A549 (cell line): ENCODE measurements around the gene PRR11. TPM values are rescaled to one million over a fixed set of nuclear protein-coding genes. Genes with fewer than 3 reads are reported as not detected.

Experiments used
- ATAC-seq, 2 experiments: fragments of 200-7000 bp in 1 of 2; fragments of >200 bp in 1 of 2; cut with Nextera tagmentation in 1 of 2; cut with Tn5 transposase in 1 of 2; 3 replicates each; pipeline versions ENCODE4 v1.8.0 to v1.9.1; 2018 to 2020; ENCODE audit warnings: mild to moderate bottlenecking in 1 of 2, moderate library complexity in 1 of 2
- CTCF ChIA-PET: fragments of 300-600 bp; sonication (Branson Sonifier 250); formaldehyde crosslinking; extraction: SDS; loops from one replicate; lab custom pipeline; 2021; ENCODE audit warnings: antibody characterized with exemption, inconsistent platforms; lab: Yijun Ruan, JAX
- POLR2A ChIA-PET: fragments of 350-600 bp; formaldehyde crosslinking; extraction: SDS; loops from one replicate; lab custom pipeline; 2021; ENCODE audit warnings: antibody characterized with exemption, inconsistent platforms; lab: Yijun Ruan, JAX
- DNase-seq, 2 experiments: peaks; one replicate each; pipeline versions ENCODE4 v3.0.0 to v3.0.0-alpha.2; 2011 to 2016; ENCODE audit warnings: low read depth in 1 of 2, low spot score in 1 of 2
- FAIRE-seq: peaks from 2 replicates; lab custom pipeline; 2011; peaks lifted over from hg19 to GRCh38; lab: Jason Lieb, UNC
- H3K27ac ChIP-seq, 2 experiments: fragments of >200 bp; sonication (Bioruptor Twin); formaldehyde crosslinking; 3 replicates each; pipeline ENCODE4 v1.5.1; 2016 to 2017
- H3K4me1 ChIP-seq: fragments of >200 bp; sonication (Bioruptor Twin); formaldehyde crosslinking; 3 replicates; pipeline ENCODE4 v1.6.1; 2016
- H3K4me2 ChIP-seq: fragments of >200 bp; sonication (Bioruptor Twin); formaldehyde crosslinking; 3 replicates; pipeline ENCODE4 v1.6.1; 2016
- H3K4me3 ChIP-seq: fragments of >200 bp; sonication (Bioruptor Twin); formaldehyde crosslinking; 3 replicates; pipeline ENCODE4 v1.5.1; 2016
- H3K9me3 ChIP-seq: fragments of >200 bp; sonication (Bioruptor Twin); formaldehyde crosslinking; 3 replicates; pipeline ENCODE4 v1.6.1; 2016
- CBX8 ChIP-seq: fragments of 200-600 bp; sonication (generic); IDR thresholded peaks from 2 replicates; pipeline ENCODE4 v1.6.1; 2016
- CHD2 ChIP-seq: fragments of 150-350 bp; IDR thresholded peaks from 2 replicates; pipeline ENCODE4 v1.6.1; 2014; ENCODE audit warnings: low read length; ENCODE audit not compliant: partially characterized antibody
- CHD4 ChIP-seq: fragments of 200-600 bp; sonication (generic); IDR thresholded peaks from 2 replicates; pipeline ENCODE4 v1.6.1; 2016; ENCODE audit warnings: antibody characterized with exemption, mild to moderate bottlenecking, borderline replicate concordance
- EP300 ChIP-seq, 2 experiments: fragments of >200 bp; sonication (Bioruptor Twin); formaldehyde crosslinking; IDR thresholded peaks; 2 replicates in 1 of 2; 3 replicates in 1 of 2; pipeline ENCODE4 v1.6.1; 2016 to 2017
- HDAC2 ChIP-seq: fragments of 200-600 bp; sonication (generic); IDR thresholded peaks from 2 replicates; pipeline ENCODE4 v1.6.1; 2016
- HOXA7 ChIP-seq: fragments of 250-450 bp; sonication (Bioruptor Pico); IDR thresholded peaks from 2 replicates; pipeline ENCODE4 v1.5.0; 2020; ENCODE audit warnings: mild to moderate bottlenecking, moderate library complexity
- HOXB13 ChIP-seq: fragments of 250-450 bp; sonication (Bioruptor Pico); IDR thresholded peaks from 2 replicates; pipeline ENCODE4 v1.5.0; 2020; ENCODE audit warnings: low read depth, mild to moderate bottlenecking, moderate library complexity
- JUNB ChIP-seq: fragments of >200 bp; sonication (Bioruptor Twin); formaldehyde crosslinking; IDR thresholded peaks from 2 replicates; pipeline ENCODE4 v1.6.1; 2016
- MAFK ChIP-seq: fragments of 450-650 bp; IDR thresholded peaks from 2 replicates; pipeline ENCODE4 v1.6.1; 2014; ENCODE audit not compliant: partially characterized antibody
- NR3C1 ChIP-seq: fragments of >200 bp; sonication (Bioruptor Twin); formaldehyde crosslinking; IDR thresholded peaks from 3 replicates; pipeline ENCODE4 v1.6.1; 2017
- RAD21 ChIP-seq, 2 experiments: fragments of >200 bp in 1 of 2; sonication (Bioruptor Twin) in 1 of 2; formaldehyde crosslinking in 1 of 2; IDR thresholded peaks in 1 of 2; conservative IDR thresholded peaks in 1 of 2; 2 replicates in 1 of 2; 3 replicates in 1 of 2; pipeline ENCODE4 v1.6.1; 2012 to 2018; ENCODE audit warnings: inconsistent platforms in 1 of 2
- RCOR1 ChIP-seq: fragments of 150-350 bp; IDR thresholded peaks from 2 replicates; pipeline ENCODE4 v1.6.1; 2014; ENCODE audit warnings: antibody characterized with exemption, low read length, low read depth
- SMC3 ChIP-seq: fragments of >200 bp; sonication (Bioruptor Twin); formaldehyde crosslinking; IDR thresholded peaks from 3 replicates; pipeline ENCODE4 v1.6.1; 2018; ENCODE audit warnings: inconsistent platforms
- ZC3H11A ChIP-seq: fragments of 450-650 bp; IDR thresholded peaks from 2 replicates; pipeline ENCODE4 v1.6.1; 2014; ENCODE audit warnings: antibody characterized with exemption, mild to moderate bottlenecking
- WGBS: methylation state at CpG from one replicate; pipeline ENCODE4 v1.1.6; 2017; ENCODE audit errors: missing lambda C conversion rate; 5-methylcytosine and 5-hydroxymethylcytosine counted together
- polyA plus RNA-seq, 4 experiments: library from polyadenylated mRNA; depleted of rRNA in 3 of 4; stranded (reverse); fragments of >200 nt; fragmentation: RNase III in 1 of 4; extraction: RNeasy Plus Mini Kit Qiagen cat#74134 plus additional on column Dnase treatment in 1 of 4; gene quantifications; 2 replicates in 3 of 4; 3 replicates in 1 of 4; pipeline ENCODE4 v1.2.3, GENCODE V29; 2011 to 2017
- TF ChIP-seq, protein P1 (sequence below): IDR thresholded peaks from 2 replicates; pipeline ENCODE4 v1.6.1; 2012
- TF ChIP-seq, protein P2 (sequence below): fragments of 200-600 bp; sonication (generic); IDR thresholded peaks from 2 replicates; pipeline ENCODE4 v1.6.1; 2016; ENCODE audit warnings: antibody characterized with exemption, mild to moderate bottlenecking, moderate library complexity
- TF ChIP-seq, protein P3 (sequence below): fragments of >200 bp; sonication (Bioruptor Twin); formaldehyde crosslinking; IDR thresholded peaks from 3 replicates; pipeline ENCODE4 v1.6.1; 2016
- TF ChIP-seq, protein P4 (sequence below): fragments of >200 bp; sonication (Bioruptor Twin); formaldehyde crosslinking; IDR thresholded peaks from 3 replicates; pipeline ENCODE4 v1.5.1; 2016
- TF ChIP-seq, protein P5 (sequence below): fragments of 450-650 bp; IDR thresholded peaks from 2 replicates; pipeline ENCODE4 v1.6.1; 2014; ENCODE audit warnings: antibody characterized with exemption

PRR11 gene
- polyA plus RNA-seq, 2 of the 4 experiments (the other 2 are of a cell fraction), result 66.4 to 66.9 TPM

DNA sequence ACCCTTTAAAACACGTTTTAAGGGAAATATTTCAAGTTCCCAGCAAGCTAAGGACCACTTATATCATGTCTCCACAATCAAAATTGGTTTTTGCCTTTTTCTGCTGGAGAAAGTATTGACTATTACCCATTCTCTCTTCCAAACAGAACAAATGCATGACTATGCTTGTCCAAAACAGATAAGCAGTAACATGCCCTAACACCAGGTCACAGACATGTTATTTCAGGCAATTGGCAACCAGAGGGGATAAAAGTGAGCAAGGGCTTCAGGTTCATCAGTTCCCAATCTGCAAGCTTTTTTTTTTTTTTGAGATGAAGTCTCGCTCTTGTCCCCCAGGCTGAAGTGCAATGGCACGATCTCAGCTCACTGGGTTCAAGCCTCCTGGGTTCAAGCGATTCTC, 15.6 kb upstream of the PRR11 start:
- H3K4me1 ChIP-seq, result no peaks in the 10 kb centered on the region
- no peak for FAIRE-seq
- WGBS, result 94% methylated on average over 4 of the region's 4 CpGs
- TF ChIP-seq NR3C1 (no peak), RAD21 (conservative IDR thresholded peaks at IDR 0.05 in 1 of 2, IDR thresholded peaks at IDR 0.05 in 1 of 2) (no peak), MAFK (no peak), ZC3H11A (no peak)
- TF ChIP-seq, protein P1, sequence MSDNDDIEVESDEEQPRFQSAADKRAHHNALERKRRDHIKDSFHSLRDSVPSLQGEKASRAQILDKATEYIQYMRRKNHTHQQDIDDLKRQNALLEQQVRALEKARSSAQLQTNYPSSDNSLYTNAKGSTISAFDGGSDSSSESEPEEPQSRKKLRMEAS, result no peak
- TF ChIP-seq, protein P2, sequence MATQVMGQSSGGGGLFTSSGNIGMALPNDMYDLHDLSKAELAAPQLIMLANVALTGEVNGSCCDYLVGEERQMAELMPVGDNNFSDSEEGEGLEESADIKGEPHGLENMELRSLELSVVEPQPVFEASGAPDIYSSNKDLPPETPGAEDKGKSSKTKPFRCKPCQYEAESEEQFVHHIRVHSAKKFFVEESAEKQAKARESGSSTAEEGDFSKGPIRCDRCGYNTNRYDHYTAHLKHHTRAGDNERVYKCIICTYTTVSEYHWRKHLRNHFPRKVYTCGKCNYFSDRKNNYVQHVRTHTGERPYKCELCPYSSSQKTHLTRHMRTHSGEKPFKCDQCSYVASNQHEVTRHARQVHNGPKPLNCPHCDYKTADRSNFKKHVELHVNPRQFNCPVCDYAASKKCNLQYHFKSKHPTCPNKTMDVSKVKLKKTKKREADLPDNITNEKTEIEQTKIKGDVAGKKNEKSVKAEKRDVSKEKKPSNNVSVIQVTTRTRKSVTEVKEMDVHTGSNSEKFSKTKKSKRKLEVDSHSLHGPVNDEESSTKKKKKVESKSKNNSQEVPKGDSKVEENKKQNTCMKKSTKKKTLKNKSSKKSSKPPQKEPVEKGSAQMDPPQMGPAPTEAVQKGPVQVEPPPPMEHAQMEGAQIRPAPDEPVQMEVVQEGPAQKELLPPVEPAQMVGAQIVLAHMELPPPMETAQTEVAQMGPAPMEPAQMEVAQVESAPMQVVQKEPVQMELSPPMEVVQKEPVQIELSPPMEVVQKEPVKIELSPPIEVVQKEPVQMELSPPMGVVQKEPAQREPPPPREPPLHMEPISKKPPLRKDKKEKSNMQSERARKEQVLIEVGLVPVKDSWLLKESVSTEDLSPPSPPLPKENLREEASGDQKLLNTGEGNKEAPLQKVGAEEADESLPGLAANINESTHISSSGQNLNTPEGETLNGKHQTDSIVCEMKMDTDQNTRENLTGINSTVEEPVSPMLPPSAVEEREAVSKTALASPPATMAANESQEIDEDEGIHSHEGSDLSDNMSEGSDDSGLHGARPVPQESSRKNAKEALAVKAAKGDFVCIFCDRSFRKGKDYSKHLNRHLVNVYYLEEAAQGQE, result no peak
- TF ChIP-seq, protein P3, sequence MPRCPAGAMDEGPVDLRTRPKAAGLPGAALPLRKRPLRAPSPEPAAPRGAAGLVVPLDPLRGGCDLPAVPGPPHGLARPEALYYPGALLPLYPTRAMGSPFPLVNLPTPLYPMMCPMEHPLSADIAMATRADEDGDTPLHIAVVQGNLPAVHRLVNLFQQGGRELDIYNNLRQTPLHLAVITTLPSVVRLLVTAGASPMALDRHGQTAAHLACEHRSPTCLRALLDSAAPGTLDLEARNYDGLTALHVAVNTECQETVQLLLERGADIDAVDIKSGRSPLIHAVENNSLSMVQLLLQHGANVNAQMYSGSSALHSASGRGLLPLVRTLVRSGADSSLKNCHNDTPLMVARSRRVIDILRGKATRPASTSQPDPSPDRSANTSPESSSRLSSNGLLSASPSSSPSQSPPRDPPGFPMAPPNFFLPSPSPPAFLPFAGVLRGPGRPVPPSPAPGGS, result no peak
- TF ChIP-seq, all 56 proteins: peak for 0
- no peak for ATAC-seq
- Histone ChIP-seq H3K9me3 (no peaks in the 10 kb centered on the region), H3K4me3 (no peak overlapping the region), H3K27ac (no peak overlapping the region), H3K4me2 (no peak overlapping the region)
- DNase-seq, result no peak
- ChIA-PET CTCF (interaction anchor here (1.3 to 1.8 kb wide), 2 partner anchors 9 to 10 kb away, joined by 3 to 5 read pairs; no protein-coding TSS in a partner anchor), POLR2A (no interaction called here)

DNA sequence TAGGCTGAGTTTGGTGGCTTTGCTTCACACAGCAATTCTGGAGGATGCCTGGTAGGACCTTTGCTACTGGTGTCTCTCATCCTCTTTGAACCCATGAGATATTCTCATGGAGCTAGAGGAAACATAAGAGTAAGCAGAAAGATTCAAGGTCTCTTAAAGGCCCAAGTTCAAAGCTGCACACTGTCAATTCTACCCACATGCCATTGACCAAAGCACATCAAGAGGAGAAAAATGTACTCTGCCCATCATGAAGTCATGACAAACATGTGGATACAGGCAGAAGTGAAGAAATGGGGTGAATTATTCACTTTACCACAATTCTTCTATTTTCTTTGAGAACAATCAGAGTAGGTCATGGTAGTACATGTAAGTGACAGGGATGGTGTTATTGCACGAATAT, 13.7 kb upstream of the PRR11 start:
- no peak for FAIRE-seq
- Histone ChIP-seq H3K9me3 (no peaks in the 10 kb centered on the region), H3K4me3 (no peak overlapping the region), H3K27ac (no peak overlapping the region), H3K4me1 (no peaks in the 10 kb centered on the region), H3K4me2 (no peak overlapping the region)
- DNase-seq, result no peak
- POLR2A ChIA-PET, result no interaction called here
- WGBS, result 92% methylated on average over 1 of the region's 1 CpG
- CTCF ChIA-PET, result no interaction called here
- TF ChIP-seq HDAC2, result no peak
- TF ChIP-seq CBX8, result no peak
- ATAC-seq, result 0 out of 6 replicates have a peak, but pooled peaks of 1 of the 2 experiments have one; percentile 39

DNA sequence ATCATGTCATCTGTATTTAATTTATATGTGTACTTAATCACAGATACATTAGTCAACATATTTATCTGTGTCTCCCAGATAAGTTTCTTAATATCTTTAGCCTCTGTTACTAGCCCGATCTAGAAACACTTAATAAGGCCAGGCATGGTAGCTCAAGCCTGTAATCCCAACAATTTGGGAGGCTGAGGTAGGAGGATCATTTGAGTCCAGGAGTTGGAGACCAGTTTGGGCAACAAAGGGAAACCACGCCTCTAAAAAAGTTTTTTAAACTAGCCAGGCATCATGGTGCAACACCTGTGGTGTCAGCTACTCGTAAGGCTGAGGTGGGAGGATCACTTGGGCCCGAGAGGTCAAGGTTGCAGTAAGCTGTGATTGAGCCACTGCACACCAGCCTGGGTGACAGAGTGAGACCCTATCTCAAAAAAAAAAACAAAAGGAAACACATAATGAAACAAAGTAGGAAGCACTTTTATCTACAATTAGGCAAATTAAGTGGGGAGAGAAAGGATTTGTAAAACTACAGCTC, 9.9 kb upstream of the PRR11 start:
- FAIRE-seq (no peak), ATAC-seq (no peak), DNase-seq (no peak)
- Histone ChIP-seq H3K9me3 (no peaks in the 10 kb centered on the region), H3K4me2 (no peak overlapping the region), H3K27ac (no peak overlapping the region), H3K4me1 (peaks cover 23% of the 10 kb centered on the region; the same call in 2 of the 3 replicates), H3K4me3 (no peak overlapping the region)
- ChIA-PET POLR2A (interaction anchor here (1.0 to 2.0 kb wide), 3 partner anchors 10 to 39 kb away, joined by 3 to 7 read pairs (median 6); partner anchors contain the start of genes PRR11, SKA2 and TRIM37), CTCF (interaction anchor here (0.6 to 1.9 kb wide), 3 partner anchors 8 to 93 kb away, joined by 3 to 7 read pairs (median 3); no protein-coding TSS in a partner anchor)
- TF ChIP-seq JUNB (no peak), CHD4 (no peak), HOXA7 (CRISPR knock-in tag) (no peak), NR3C1 (no peak), SMC3 (no peak), CHD2 (no peak), EP300 (IDR thresholded peaks at IDR 0.05) (no peak), HOXB13 (no peak), MAFK (no peak), RCOR1 (no peak)
- TF ChIP-seq, protein P4, sequence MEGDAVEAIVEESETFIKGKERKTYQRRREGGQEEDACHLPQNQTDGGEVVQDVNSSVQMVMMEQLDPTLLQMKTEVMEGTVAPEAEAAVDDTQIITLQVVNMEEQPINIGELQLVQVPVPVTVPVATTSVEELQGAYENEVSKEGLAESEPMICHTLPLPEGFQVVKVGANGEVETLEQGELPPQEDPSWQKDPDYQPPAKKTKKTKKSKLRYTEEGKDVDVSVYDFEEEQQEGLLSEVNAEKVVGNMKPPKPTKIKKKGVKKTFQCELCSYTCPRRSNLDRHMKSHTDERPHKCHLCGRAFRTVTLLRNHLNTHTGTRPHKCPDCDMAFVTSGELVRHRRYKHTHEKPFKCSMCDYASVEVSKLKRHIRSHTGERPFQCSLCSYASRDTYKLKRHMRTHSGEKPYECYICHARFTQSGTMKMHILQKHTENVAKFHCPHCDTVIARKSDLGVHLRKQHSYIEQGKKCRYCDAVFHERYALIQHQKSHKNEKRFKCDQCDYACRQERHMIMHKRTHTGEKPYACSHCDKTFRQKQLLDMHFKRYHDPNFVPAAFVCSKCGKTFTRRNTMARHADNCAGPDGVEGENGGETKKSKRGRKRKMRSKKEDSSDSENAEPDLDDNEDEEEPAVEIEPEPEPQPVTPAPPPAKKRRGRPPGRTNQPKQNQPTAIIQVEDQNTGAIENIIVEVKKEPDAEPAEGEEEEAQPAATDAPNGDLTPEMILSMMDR, result no peak
- TF ChIP-seq, protein P5, sequence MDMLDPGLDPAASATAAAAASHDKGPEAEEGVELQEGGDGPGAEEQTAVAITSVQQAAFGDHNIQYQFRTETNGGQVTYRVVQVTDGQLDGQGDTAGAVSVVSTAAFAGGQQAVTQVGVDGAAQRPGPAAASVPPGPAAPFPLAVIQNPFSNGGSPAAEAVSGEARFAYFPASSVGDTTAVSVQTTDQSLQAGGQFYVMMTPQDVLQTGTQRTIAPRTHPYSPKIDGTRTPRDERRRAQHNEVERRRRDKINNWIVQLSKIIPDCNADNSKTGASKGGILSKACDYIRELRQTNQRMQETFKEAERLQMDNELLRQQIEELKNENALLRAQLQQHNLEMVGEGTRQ, result no peak
- WGBS, result 90% methylated on average over 4 of the region's 4 CpGs
